Body of pancreas (tissue), 4 donors: ENCODE measurements around the gene IL11RA. TPM values are rescaled to one million over a fixed set of nuclear protein-coding genes. Genes with fewer than 3 reads are reported as not detected.

ENCODE experiments used
- ATAC-seq: fragments of 150-250 bp; one replicate; pipeline ENCODE4 v1.9.1; 2016
- DNase-seq, 4 donors: peaks; one replicate each; pipeline ENCODE4 v3.0.0-alpha.2; 2019
- H3K27ac ChIP-seq, 4 donors: fragments of 200-600 bp; sonication (generic); 1 replicate in 3 of 4; 2 replicates in 1 of 4; pipeline versions ENCODE4 v1.5.1 to v1.6.1; 2016 to 2019; ENCODE audit warnings: mild to moderate bottlenecking in 1 of 4, mixed read lengths in 1 of 4, moderate library complexity in 1 of 4
- H3K27me3 ChIP-seq, 2 donors: fragments of 200-600 bp; sonication (generic); one replicate each; pipeline ENCODE4 v1.6.0; 2016; ENCODE audit warnings: mild to moderate bottlenecking in 1 of 2
- H3K36me3 ChIP-seq, 2 donors: fragments of 200-600 bp; sonication (generic); replicated peaks in 1 of 2; 2 replicates each; pipeline ENCODE4 v1.5.1; 2016; ENCODE audit warnings: low read depth in 2 of 2; ENCODE audit not compliant: insufficient read depth in 1 of 2
- H3K4me1 ChIP-seq: fragments of 200-600 bp; sonication (generic); one replicate; pipeline ENCODE4 v1.6.0; 2016
- H3K4me3 ChIP-seq, 2 donors: fragments of 200-600 bp; sonication (generic); 1 replicate in 1 of 2; 2 replicates in 1 of 2; pipeline ENCODE4 v1.5.1; 2016 to 2019
- H3K9me3 ChIP-seq, 3 donors: fragments of 200-600 bp; sonication (generic); 1 replicate in 2 of 3; 2 replicates in 1 of 3; pipeline ENCODE4 v1.5.1; 2016
- CTCF ChIP-seq, 7 experiments: fragments of 450-650 bp in 4 of 7; fragments of 200-600 bp in 3 of 7; sonication (generic) in 3 of 7; IDR thresholded peaks; one replicate each; pipeline ENCODE4 v1.5.1; 2016 to 2019; ENCODE audit warnings: antibody characterized with exemption in 7 of 7
- POLR2A ChIP-seq, 3 donors: fragments of 450-650 bp; IDR thresholded peaks; one replicate each; pipeline ENCODE4 v1.6.1; 2016; ENCODE audit warnings: antibody characterized with exemption in 3 of 3, mild to moderate bottlenecking in 2 of 3
- WGBS, 2 donors: methylation state at CpG; one replicate each; pipeline ENCODE4 v1.1.5; 2017; 5-methylcytosine and 5-hydroxymethylcytosine counted together
- intact Hi-C: fragments of 100-400 bp; cut with DNase I; formaldehyde crosslinking; loops from one replicate; pipeline ENCODE4 v1.15.1; 2023
- total RNA-seq, 2 donors: library from RNA; depleted of rRNA; stranded (reverse); fragments of >200 nt; gene quantifications; one replicate each; pipeline ENCODE4 v1.1.0, GENCODE V29; 2016

IL11RA gene
- total RNA-seq, 2 donors from 2014 or later, result 14.5 to 27.4 TPM

GRCh38 chr9:34689512-34689911 lies 37.5 kb downstream of the IL11RA start:
- TF ChIP-seq CTCF (IDR thresholded peaks at IDR 0.05) (no peak), POLR2A (IDR thresholded peaks at IDR 0.05) (no peak)
- Histone ChIP-seq H3K4me3 (no peak overlapping the region), H3K4me1 (no peaks in the 10 kb centered on the region), H3K36me3 (no peaks in the 10 kb centered on the region), H3K9me3 (no peaks in the 10 kb centered on the region), H3K27me3 (no peaks in the 10 kb centered on the region), H3K27ac (no peak overlapping the region)
- ATAC-seq, result no peak
- intact Hi-C loops, result no loop called here
- WGBS, 2 donors, result 68 to 77% methylated on average over 4 to 8 of the region's 8 CpGs
- no peak for DNase-seq

- TF ChIP-seq CTCF (IDR thresholded peaks at IDR 0.05), result no peak
- no peak for TF ChIP-seq POLR2A (IDR thresholded peaks at IDR 0.05)
- DNase-seq (no peak), ATAC-seq (no peak)
- Histone ChIP-seq H3K36me3 (no peaks in the 10 kb centered on the region), H3K27me3 (no peaks in the 10 kb centered on the region), H3K4me1 (no peaks in the 10 kb centered on the region), H3K27ac (no peak within 1 kb of the TSS), H3K9me3 (no peaks in the 10 kb centered on the region), H3K4me3 (no peak within 1 kb of the TSS)
- 65 to 66% methylated on average over 6 of the region's 6 CpGs for WGBS, 2 donors
- intact Hi-C loops, result no loop called here
Measured at GRCh38 chr9:34690983-34691935, 39.3 kb downstream of the IL11RA start, which contains the start of gene CCL19. TSS of gene CCL19 (minus strand) at chr9:34691276. CDS start at chr9:34691139, 137 bp downstream.

- H3K9me3 ChIP-seq, result no peaks in the 10 kb centered on the region
- H3K27ac ChIP-seq, result no peak overlapping the region
- no peaks in the 10 kb centered on the region for H3K36me3 ChIP-seq
- intact Hi-C loops, result no loop called here
- no peak for TF ChIP-seq POLR2A (IDR thresholded peaks at IDR 0.05)
- no peak for TF ChIP-seq CTCF (IDR thresholded peaks at IDR 0.05)
- WGBS, 2 donors, result 74 to 78% methylated on average over 5 of the region's 5 CpGs
- H3K4me3 ChIP-seq, result no peak overlapping the region
- H3K4me1 ChIP-seq, result no peaks in the 10 kb centered on the region
- H3K27me3 ChIP-seq, result no peaks in the 10 kb centered on the region
- DNase-seq (no peak), ATAC-seq (no peak)
Measured at GRCh38 chr9:34691936-34692315, 39.9 kb downstream of the IL11RA start.

GRCh38 chr9:34693560-34693959 lies 41.6 kb downstream of the IL11RA start:
- Histone ChIP-seq H3K4me3 (no peak overlapping the region), H3K27me3 (no peaks in the 10 kb centered on the region), H3K9me3 (no peaks in the 10 kb centered on the region), H3K27ac (no peak overlapping the region), H3K4me1 (no peaks in the 10 kb centered on the region), H3K36me3 (no peaks in the 10 kb centered on the region)
- WGBS, 2 donors, result 64 to 66% methylated on average over 2 of the region's 2 CpGs
- ATAC-seq (no peak), DNase-seq (no peak)
- TF ChIP-seq POLR2A (IDR thresholded peaks at IDR 0.05) (no peak), CTCF (IDR thresholded peaks at IDR 0.05) (no peak)
- intact Hi-C loops, result no loop called here

GRCh38 chr9:34694811-34695210 lies 42.8 kb downstream of the IL11RA start:
- DNase-seq (no peak), ATAC-seq (no peak)
- H3K36me3 ChIP-seq, result no peaks in the 10 kb centered on the region
- no peaks in the 10 kb centered on the region for H3K9me3 ChIP-seq
- no peaks in the 10 kb centered on the region for H3K27me3 ChIP-seq
- intact Hi-C loops, result no loop called here
- no peak overlapping the region for H3K27ac ChIP-seq
- TF ChIP-seq CTCF (IDR thresholded peaks at IDR 0.05) (no peak), POLR2A (IDR thresholded peaks at IDR 0.05) (no peak)
- H3K4me1 ChIP-seq, result no peaks in the 10 kb centered on the region
- H3K4me3 ChIP-seq, result no peak overlapping the region
